Caco-2 (cell line): Measurements from ENCODE around the gene ACTG1. TPM values are rescaled to one million over a fixed set of nuclear protein-coding genes. Genes with fewer than 3 reads are reported as not detected.

Source experiments
- BruUV-seq: library from RNA; stranded (reverse); fragments of 400-500 nt; replicated peaks from 2 replicates; lab custom pipeline; 2021; lab: Mats Ljungman, UMichigan
- CTCF ChIA-PET: fragments of 300-600 bp; sonication (Branson Sonifier 250); formaldehyde crosslinking; loops from one replicate; lab custom pipeline; 2022; ENCODE audit warnings: antibody characterized with exemption; lab: Charles Lee
- POLR2A ChIA-PET: fragments of 300-600 bp; sonication (Branson Sonifier 250); formaldehyde crosslinking; loops from one replicate; lab custom pipeline; 2022; ENCODE audit warnings: antibody characterized with exemption; lab: Charles Lee
- DNase-seq, 2 experiments: peaks; one replicate each; pipeline versions ENCODE4 v3.0.0 to v3.0.0-alpha.2; 2020 to 2022
- H3K27me3 ChIP-seq: replicated peaks from 2 replicates; pipeline ENCODE4 v1.6.0; 2011; ENCODE audit warnings: low read length; ENCODE audit not compliant: control insufficient read depth, insufficient read depth
- H3K36me3 ChIP-seq: 2 replicates; pipeline ENCODE4 v1.5.1; 2011; ENCODE audit warnings: low read length; ENCODE audit not compliant: control insufficient read depth, insufficient read depth
- H3K4me1 ChIP-seq: fragments of 250-450 bp; sonication (Bioruptor Pico); 2 replicates; pipeline ENCODE4 v1.5.1; 2020; ENCODE audit warnings: mild to moderate bottlenecking
- H3K4me3 ChIP-seq: 2 replicates; pipeline ENCODE4 v1.5.1; 2011; ENCODE audit warnings: low read depth, mild to moderate bottlenecking, control low read depth, low read length
- H3K9me3 ChIP-seq: fragments of 250-450 bp; sonication (Bioruptor Pico); 2 replicates; pipeline ENCODE4 v1.5.1; 2020; ENCODE audit warnings: mild to moderate bottlenecking, moderate library complexity
- H3K27ac Mint-ChIP-seq: one replicate; pipeline ENCODE4 v1.8.0; 2022; ENCODE audit warnings: mixed read lengths; ENCODE audit not compliant: unreplicated experiment
- H3K27me3 Mint-ChIP-seq: one replicate; pipeline ENCODE4 v1.8.0; 2022; ENCODE audit warnings: mixed read lengths; ENCODE audit not compliant: insufficient read depth, unreplicated experiment
- H3K36me3 Mint-ChIP-seq: one replicate; pipeline ENCODE4 v1.8.0; 2022; ENCODE audit warnings: mild to moderate bottlenecking, mixed read lengths; ENCODE audit not compliant: insufficient read depth, unreplicated experiment
- H3K4me1 Mint-ChIP-seq: one replicate; pipeline ENCODE4 v1.8.0; 2022; ENCODE audit warnings: low read depth, mixed read lengths; ENCODE audit not compliant: unreplicated experiment
- H3K4me3 Mint-ChIP-seq: one replicate; pipeline ENCODE4 v1.8.0; 2022; ENCODE audit warnings: mild to moderate bottlenecking, moderate library complexity, mixed read lengths; ENCODE audit not compliant: unreplicated experiment
- H3K9me3 Mint-ChIP-seq: one replicate; pipeline ENCODE4 v1.8.0; 2022; ENCODE audit warnings: mixed read lengths; ENCODE audit not compliant: unreplicated experiment
- CTCF ChIP-seq, 2 experiments: fragments of 200-600 bp in 1 of 2; IDR thresholded peaks; 1 replicate in 1 of 2; 2 replicates in 1 of 2; pipeline versions ENCODE4 v1.5.1 to v1.8.0; 2011 to 2022; ENCODE audit warnings: antibody characterized with exemption in 1 of 2, control low read depth in 1 of 2, inconsistent platforms in 1 of 2, low read depth in 1 of 2, low read length in 1 of 2, mild to moderate bottlenecking in 1 of 2, moderate library complexity in 1 of 2; ENCODE audit not compliant: insufficient read depth in 1 of 2, severe bottlenecking in 1 of 2, unreplicated experiment in 1 of 2
- intact Hi-C: fragments of 100-400 bp; cut with micrococcal nuclease; formaldehyde crosslinking; loops from one replicate; pipeline ENCODE4 v1.10.0; 2022; ENCODE audit not compliant: unreplicated experiment
- total RNA-seq: library from RNA; stranded (reverse); gene quantifications from 2 replicates; pipeline ENCODE4 v1.2.3, GENCODE V29; 2022

The ACTG1 gene
- total RNA-seq, 1 experiment from 2014 or later: 1,436 TPM

- Mint-ChIP-seq H3K36me3 (peaks cover 87% of the 10 kb centered on the region), H3K27ac (peak overlapping the region; percentile 77), H3K4me3 (peak overlapping the region; percentile 90), H3K9me3 (no peaks in the 10 kb centered on the region), H3K4me1 (peaks cover 10% of the 10 kb centered on the region), H3K27me3 (no peaks in the 10 kb centered on the region)
- POLR2A ChIA-PET: interaction anchor here (0.8 kb wide), 1 partner anchor 25 kb away, joined by 6 read pairs; the partner anchor contains the start of gene FSCN2
- Histone ChIP-seq H3K4me1 (peaks cover 18% of the 10 kb centered on the region), H3K27me3 (no peaks in the 10 kb centered on the region), H3K4me3 (peak overlapping the region; percentile 97), H3K9me3 (no peaks in the 10 kb centered on the region), H3K36me3 (peaks cover 2% of the 10 kb centered on the region; the same call in 1 of the 2 replicates)
- peak; percentile 71 to 87 for DNase-seq
- BruUV-seq: TSS peak; percentile 40
- intact Hi-C loops: loop anchor here (1.0 kb wide), 2 partner anchors 23 to 34 kb away; no protein-coding TSS in a partner anchor
- no peak for TF ChIP-seq CTCF (IDR thresholded peaks at IDR 0.05; ENCODE audit: insufficient read depth in 1 of 2, low read depth in 1 of 2, low read length in 1 of 2, severe bottlenecking in 1 of 2, unreplicated experiment in 1 of 2)
- CTCF ChIA-PET: interaction anchor here (0.8 kb wide), 1 partner anchor 15 kb away, joined by 3 read pairs; no protein-coding TSS in a partner anchor
Observed at GRCh38 chr17:81553018-81553615, 40.5 kb upstream of the ACTG1 start.

GRCh38 chr17:81552244-81553017 lies 39.8 kb upstream of the ACTG1 start, which contains the start of gene FAAP100:
TSS of gene FAAP100 (minus strand) at chr17:81552353. CDS start at chr17:81552330, 23 bp downstream.
- Histone ChIP-seq H3K4me1 (peaks cover 18% of the 10 kb centered on the region), H3K27me3 (no peaks in the 10 kb centered on the region), H3K36me3 (peaks cover 2% of the 10 kb centered on the region; the same call in 1 of the 2 replicates), H3K9me3 (no peaks in the 10 kb centered on the region), H3K4me3 (peak within 1 kb of the TSS; percentile 97)
- no peak for TF ChIP-seq CTCF (IDR thresholded peaks at IDR 0.05; ENCODE audit: insufficient read depth in 1 of 2, low read depth in 1 of 2, low read length in 1 of 2, severe bottlenecking in 1 of 2, unreplicated experiment in 1 of 2)
- Mint-ChIP-seq H3K4me1 (peaks cover 6% of the 10 kb centered on the region), H3K27ac (peak within 1 kb of the TSS; percentile 78), H3K36me3 (peaks cover 87% of the 10 kb centered on the region), H3K27me3 (no peaks in the 10 kb centered on the region), H3K9me3 (no peaks in the 10 kb centered on the region), H3K4me3 (peak within 1 kb of the TSS; percentile 90)
- BruUV-seq: no TSS peak
- ChIA-PET CTCF (interaction anchor here (0.8 kb wide), 1 partner anchor 14 kb away, joined by 3 read pairs; no protein-coding TSS in a partner anchor), POLR2A (interaction anchor here (0.6 to 1.1 kb wide), 6 partner anchors 9 to 257 kb away, joined by 4 to 8 read pairs (median 6); partner anchors contain the start of genes FSCN2 and SLC38A10)
- intact Hi-C loops: loop anchor here (1.0 kb wide), 2 partner anchors 24 to 33 kb away; no protein-coding TSS in a partner anchor
- DNase-seq: peak; percentile 76 to 91
